Measurements from ENCODE around the gene PCDHA9. TPM values are rescaled to one million over a fixed set of nuclear protein-coding genes. Genes with fewer than 3 reads are reported as not detected.

PCDHA9 gene
- polyA plus RNA-seq, 12 donors, result 0.03 to 0.07 (median 0.03) TPM; not detected in 6

DNA sequence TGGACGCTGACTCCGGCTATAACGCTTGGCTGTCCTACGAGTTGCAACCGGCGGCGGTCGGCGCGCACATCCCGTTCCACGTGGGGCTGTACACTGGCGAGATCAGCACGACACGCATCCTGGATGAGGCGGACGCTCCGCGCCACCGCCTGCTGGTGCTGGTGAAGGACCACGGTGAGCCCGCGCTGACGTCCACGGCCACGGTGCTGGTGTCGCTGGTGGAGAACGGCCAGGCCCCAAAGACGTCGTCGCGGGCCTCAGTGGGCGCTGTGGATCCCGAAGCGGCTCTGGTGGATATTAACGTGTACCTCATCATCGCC is 29.0 kb downstream of the PCDHA9 start:
- no peak for DNase-seq

DNA sequence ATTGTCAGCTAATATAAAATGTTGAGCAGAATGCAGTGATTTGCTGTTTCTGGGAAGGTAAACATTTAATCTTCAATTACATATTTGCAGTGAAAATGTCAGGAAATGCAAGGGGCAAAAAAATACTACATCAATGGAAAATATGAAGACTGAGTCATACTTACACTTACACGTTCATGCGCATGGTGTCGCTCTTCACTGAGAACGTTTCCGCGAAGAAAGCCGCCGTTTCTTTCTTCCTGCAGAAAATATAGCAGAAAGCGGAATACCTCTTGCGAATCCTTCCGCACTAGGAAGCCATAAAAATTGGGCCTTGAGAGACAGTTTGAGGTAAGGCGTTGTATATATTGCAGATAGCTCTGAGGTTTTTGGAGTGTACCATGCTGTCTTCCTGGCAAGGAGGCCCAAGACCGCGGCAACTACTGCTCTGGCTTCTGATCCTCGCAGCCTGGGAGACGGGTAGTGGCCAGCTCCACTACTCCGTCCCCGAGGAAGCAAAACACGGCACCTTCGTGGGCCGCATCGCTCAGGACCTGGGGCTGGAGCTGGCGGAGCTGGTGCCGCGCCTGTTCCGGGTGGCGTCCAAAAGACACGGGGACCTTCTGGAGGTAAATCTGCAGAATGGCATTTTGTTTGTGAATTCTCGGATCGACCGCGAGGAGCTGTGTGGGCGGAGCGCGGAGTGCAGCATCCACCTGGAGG is 33.9 kb downstream of the PCDHA9 start, which contains the start of gene PCDHA13:
TSS of gene PCDHA13 (plus strand) at position 236 of the 702 bp plus-strand sequence. CDS start at position 381, 145 bp downstream.
- no peak for DNase-seq

DNA sequence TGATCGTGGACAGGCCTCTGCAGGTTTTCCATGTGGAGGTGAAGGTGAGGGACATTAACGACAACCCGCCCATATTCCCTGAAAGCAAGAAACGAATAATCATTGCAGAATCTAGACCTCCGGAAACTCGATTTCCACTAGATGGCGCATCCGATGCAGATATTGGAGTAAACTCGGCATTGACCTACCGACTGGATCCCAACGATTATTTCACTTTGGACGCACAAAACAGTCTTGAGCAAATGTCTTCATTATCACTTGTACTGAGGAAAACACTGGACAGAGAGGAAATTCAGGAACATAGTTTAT is 34.4 kb downstream of the PCDHA9 start:
- no peak for DNase-seq

DNA sequence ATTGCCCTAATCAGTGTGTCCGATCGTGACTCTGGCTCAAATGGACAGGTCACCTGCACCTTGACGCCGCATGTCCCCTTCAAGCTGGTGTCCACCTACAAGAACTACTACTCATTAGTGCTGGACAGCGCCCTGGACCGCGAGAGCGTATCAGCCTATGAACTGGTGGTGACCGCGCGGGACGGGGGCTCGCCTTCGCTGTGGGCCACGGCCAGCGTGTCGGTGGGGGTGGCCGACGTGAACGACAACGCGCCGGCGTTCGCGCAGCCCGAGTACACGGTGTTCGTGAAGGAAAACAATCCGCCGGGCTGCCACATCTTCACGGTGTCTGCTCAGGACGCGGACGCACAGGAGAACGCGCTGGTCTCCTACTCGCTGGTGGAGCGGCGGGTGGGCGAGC is 35.2 kb downstream of the PCDHA9 start:
- no peak for DNase-seq

DNA sequence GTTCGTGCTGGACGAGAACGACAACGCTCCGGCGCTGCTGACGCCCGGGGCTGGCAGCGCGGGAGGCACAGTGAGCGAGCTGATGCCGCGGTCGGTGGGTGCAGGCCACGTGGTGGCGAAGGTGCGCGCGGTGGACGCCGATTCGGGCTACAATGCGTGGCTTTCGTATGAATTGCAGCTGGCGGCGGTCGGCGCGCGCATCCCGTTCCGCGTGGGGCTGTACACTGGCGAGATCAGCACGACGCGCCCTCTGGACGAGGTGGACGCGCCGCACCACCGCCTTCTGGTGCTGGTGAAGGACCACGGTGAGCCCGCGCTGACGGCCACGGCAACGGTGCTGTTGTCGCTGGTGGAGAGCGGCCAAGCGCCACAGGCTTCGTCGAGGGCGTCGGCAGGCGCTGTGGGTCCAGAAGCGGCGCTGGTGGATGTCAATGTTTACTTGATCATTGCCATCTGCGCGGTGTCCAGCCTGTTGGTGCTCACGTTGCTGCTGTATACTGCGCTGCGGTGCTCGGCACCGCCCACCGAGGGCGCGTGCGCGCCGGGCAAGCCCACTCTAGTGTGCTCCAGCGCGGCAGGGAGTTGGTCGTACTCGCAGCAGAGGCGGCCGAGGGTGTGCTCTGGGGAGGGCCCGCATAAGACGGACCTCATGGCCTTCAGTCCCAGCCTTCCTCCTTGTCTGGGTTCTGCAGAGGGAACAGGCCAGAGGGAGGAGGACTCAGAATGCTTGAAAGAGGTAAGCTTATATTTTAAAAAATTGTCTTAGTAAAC is 35.9 kb downstream of the PCDHA9 start:
- DNase-seq, result no peak

Other genes starting within 250 kb of the PCDHA9 start
- 10 to 100 TPM in 11 of 12 donors, not detected in 1; 14.9 to 25.8 (median 17.4) TPM for gene CD14, start 215.2 kb upstream of the PCDHA9 start, polyA plus RNA-seq (ENCODE audit: insufficient read length in 12 of 12)
- 10 to 100 TPM in 4 of 12 donors, 1 to 10 TPM in 7, not detected in 1; 6.0 to 21.9 (median 8.0) TPM for gene TMCO6, start 208.9 kb upstream of the PCDHA9 start, polyA plus RNA-seq (ENCODE audit: insufficient read length in 12 of 12)
- 10 to 100 TPM in 11 of 12 donors, not detected in 1; 28.6 to 63.2 (median 52.0) TPM for gene NDUFA2, start 200.8 kb upstream of the PCDHA9 start, polyA plus RNA-seq (ENCODE audit: insufficient read length in 12 of 12)
- gene IK, start 200.6 kb upstream of the PCDHA9 start, polyA plus RNA-seq (ENCODE audit: insufficient read length in 12 of 12), result 100 to 1,000 TPM in 4 of 12 donors, 10 to 100 TPM in 7, not detected in 1; 83.7 to 175 (median 93.7) TPM
- gene WDR55, start 183.5 kb upstream of the PCDHA9 start, polyA plus RNA-seq (ENCODE audit: insufficient read length in 12 of 12), result 10 to 100 TPM in 11 of 12 donors, not detected in 1; 11.1 to 17.2 (median 13.0) TPM
- under 1 TPM in 4 of 12 donors, not detected in 8; 0.09 to 0.27 (median 0.22) TPM for gene DND1, start 174.8 kb upstream of the PCDHA9 start, polyA plus RNA-seq (ENCODE audit: insufficient read length in 12 of 12)
- 10 to 100 TPM in 11 of 12 donors, not detected in 1; 28.7 to 58.3 (median 48.2) TPM for gene HARS1, start 157.0 kb upstream of the PCDHA9 start, polyA plus RNA-seq (ENCODE audit: insufficient read length in 12 of 12)
- 10 to 100 TPM in 11 of 12 donors, not detected in 1; 23.0 to 36.9 (median 26.0) TPM for gene HARS2, start 156.9 kb upstream of the PCDHA9 start, polyA plus RNA-seq (ENCODE audit: insufficient read length in 12 of 12)
- gene ZMAT2, start 147.9 kb upstream of the PCDHA9 start, polyA plus RNA-seq (ENCODE audit: insufficient read length in 12 of 12), result 100 to 1,000 TPM in 1 of 12 donors, 10 to 100 TPM in 10, not detected in 1; 74.3 to 102 (median 83.6) TPM
- under 1 TPM in 4 of 12 donors, not detected in 8; 0.04 to 0.12 (median 0.07) TPM for gene PCDHA1, start 62.2 kb upstream of the PCDHA9 start, polyA plus RNA-seq (ENCODE audit: insufficient read length in 12 of 12)
- under 1 TPM in 7 of 12 donors, not detected in 5; 0.04 to 0.16 (median 0.10) TPM for gene PCDHA2, start 53.5 kb upstream of the PCDHA9 start, polyA plus RNA-seq (ENCODE audit: insufficient read length in 12 of 12)
- gene PCDHA3, start 47.3 kb upstream of the PCDHA9 start, polyA plus RNA-seq (ENCODE audit: insufficient read length in 12 of 12), result under 1 TPM in 10 of 12 donors, not detected in 2; 0.09 to 0.48 (median 0.18) TPM
- gene PCDHA4, start 41.3 kb upstream of the PCDHA9 start, polyA plus RNA-seq (ENCODE audit: insufficient read length in 12 of 12), result under 1 TPM in 10 of 12 donors, not detected in 2; 0.16 to 0.39 (median 0.31) TPM
- under 1 TPM in 6 of 12 donors, not detected in 6; 0.04 to 0.19 (median 0.09) TPM for gene PCDHA5, start 26.8 kb upstream of the PCDHA9 start, polyA plus RNA-seq (ENCODE audit: insufficient read length in 12 of 12)
- gene PCDHA6, start 20.4 kb upstream of the PCDHA9 start, polyA plus RNA-seq (ENCODE audit: insufficient read length in 12 of 12), result under 1 TPM in 9 of 12 donors, not detected in 3; 0.07 to 0.50 (median 0.17) TPM
- under 1 TPM in 9 of 12 donors, not detected in 3; 0.05 to 0.28 (median 0.17) TPM for gene PCDHA7, start 14.1 kb upstream of the PCDHA9 start, polyA plus RNA-seq (ENCODE audit: insufficient read length in 12 of 12)
- under 1 TPM in 4 of 12 donors, not detected in 8; 0.05 to 0.14 (median 0.07) TPM for gene PCDHA8, start 7.2 kb upstream of the PCDHA9 start, polyA plus RNA-seq (ENCODE audit: insufficient read length in 12 of 12)
- gene PCDHA10, start 7.5 kb downstream of the PCDHA9 start, polyA plus RNA-seq (ENCODE audit: insufficient read length in 12 of 12), result under 1 TPM in 10 of 12 donors, not detected in 2; 0.04 to 0.25 (median 0.10) TPM
- under 1 TPM in 7 of 12 donors, not detected in 5; 0.05 to 0.38 (median 0.14) TPM for gene PCDHA11, start 20.6 kb downstream of the PCDHA9 start, polyA plus RNA-seq (ENCODE audit: insufficient read length in 12 of 12)
- gene PCDHA12, start 26.9 kb downstream of the PCDHA9 start, polyA plus RNA-seq (ENCODE audit: insufficient read length in 12 of 12), result under 1 TPM in 6 of 12 donors, not detected in 6; 0.04 to 0.28 (median 0.06) TPM
- 1 to 10 TPM in 1 of 12 donors, under 1 TPM in 7, not detected in 4; 0.03 to 2.8 (median 0.06) TPM for gene PCDHA13, start 33.7 kb downstream of the PCDHA9 start, polyA plus RNA-seq (ENCODE audit: insufficient read length in 12 of 12)
- gene PCDHAC1, start 77.9 kb downstream of the PCDHA9 start, polyA plus RNA-seq (ENCODE audit: insufficient read length in 12 of 12), result under 1 TPM in 10 of 12 donors, not detected in 2; 0.07 to 0.51 (median 0.16) TPM
- gene PCDHAC2, start 118.1 kb downstream of the PCDHA9 start, polyA plus RNA-seq (ENCODE audit: insufficient read length in 12 of 12), result 1 to 10 TPM in 6 of 12 donors, under 1 TPM in 4, not detected in 2; 0.66 to 9.4 (median 1.1) TPM
- gene PCDHB1, start 203.0 kb downstream of the PCDHA9 start, polyA plus RNA-seq (ENCODE audit: insufficient read length in 12 of 12), result under 1 TPM in 10 of 12 donors, not detected in 2; 0.05 to 0.23 (median 0.11) TPM
- gene PCDHB2, start 246.2 kb downstream of the PCDHA9 start, polyA plus RNA-seq (ENCODE audit: insufficient read length in 12 of 12), result 1 to 10 TPM in 11 of 12 donors, not detected in 1; 2.9 to 5.8 (median 4.2) TPM